ENCODE results near the gene CFAP206. TPM values are rescaled to one million over a fixed set of nuclear protein-coding genes. Genes with fewer than 3 reads are reported as not detected.

CFAP206 gene
- total and polyA plus RNA-seq, 2 donors (not counting 1 experiment from before 2014, with no cell fraction given) = not detected

DNA sequence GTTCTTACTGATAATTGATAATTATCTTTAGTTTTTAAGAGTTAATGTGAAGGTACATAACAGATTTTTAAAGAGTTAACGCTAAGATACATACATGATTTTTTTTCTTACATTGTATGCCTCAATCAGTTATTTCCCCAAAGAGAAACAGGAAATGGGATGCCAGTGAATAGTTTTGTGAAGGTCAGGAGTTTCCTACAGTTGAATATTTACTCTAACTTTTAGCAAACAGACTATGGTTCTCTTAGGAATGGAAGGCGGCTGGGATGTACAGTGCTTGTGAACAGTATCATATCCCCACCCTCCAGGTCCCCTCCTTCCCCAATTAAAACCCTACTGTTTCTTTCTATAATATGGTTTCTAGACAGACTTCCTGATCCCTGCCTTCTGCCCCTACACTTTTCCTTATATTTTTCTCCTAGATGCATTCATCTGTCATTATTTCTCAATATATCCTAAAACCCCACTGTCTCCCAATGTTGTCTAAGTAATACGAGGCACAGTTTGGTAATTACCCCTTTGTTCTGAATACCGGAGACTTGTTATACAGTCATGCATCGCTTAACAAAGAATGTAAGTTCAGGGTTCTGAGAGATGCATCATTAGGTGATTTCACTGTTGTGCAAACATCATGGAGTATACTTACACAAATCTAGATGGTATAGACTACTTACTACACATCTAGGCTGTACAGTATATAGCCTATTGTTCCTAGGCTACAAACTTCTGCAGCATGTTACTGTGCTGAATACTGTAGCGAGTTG, 94.2 kb downstream of the CFAP206 start:
- ChIA-PET CTCF (interaction anchor here (1.0 kb wide), 1 partner anchor 363 kb away, joined by 3 read pairs; no protein-coding TSS in a partner anchor), POLR2A (no interaction called here)
- no peaks in the 10 kb centered on the region for H3K27me3 Mint-ChIP-seq
- Histone ChIP-seq H4K20me1 (ENCODE audit: control insufficient read depth, insufficient read depth, low read length, poor library complexity, severe bottlenecking) (no peaks in the 10 kb centered on the region), H3K4me1 (ENCODE audit: control insufficient read depth in 2 of 2, insufficient read depth in 2 of 2, low read length in 2 of 2) (no peaks in the 10 kb centered on the region), H3K36me3 (replicated peaks in 1 of 2; ENCODE audit: control extremely low read depth in 1 of 2, control insufficient read depth in 1 of 2, extremely low read depth in 1 of 2, insufficient read depth in 2 of 2, low read length in 1 of 2) (peaks cover 14 to 33% of the 10 kb centered on the region in 2 experiments), H3K9ac (ENCODE audit: low read length) (no peak overlapping the region), H3K4me3 (ENCODE audit: control extremely low read depth in 1 of 5, extremely low read depth in 1 of 5, insufficient read depth in 1 of 5, low read depth in 2 of 5, low read length in 4 of 5) (no peak overlapping the region), H3K27ac (ENCODE audit: low read length in 2 of 2) (no peak overlapping the region), H2AFZ (ENCODE audit: insufficient read depth, low read depth, low read length, poor library complexity, severe bottlenecking) (no peak overlapping the region), H3K79me2 (ENCODE audit: control insufficient read depth, insufficient read depth, low read length) (no peaks in the 10 kb centered on the region), H3K9me3 (ENCODE audit: control extremely low read depth in 1 of 3, control insufficient read depth in 2 of 3, insufficient read depth in 1 of 3, low read length in 2 of 3) (no peaks in the 10 kb centered on the region), H3K4me2 (replicated peaks; ENCODE audit: low read depth, low read length, poor library complexity, severe bottlenecking) (no peak overlapping the region), H3K27me3 (replicated peaks in 1 of 4; ENCODE audit: control extremely low read depth in 1 of 4, control insufficient read depth in 3 of 4, insufficient read depth in 4 of 4, low read length in 3 of 4) (no peaks in the 10 kb centered on the region)
- intact Hi-C loops (cut with micrococcal nuclease) = no loop called here
- no CpG with 5 or more reads among the region's 6 CpGs for WGBS (ENCODE audit: insufficient coverage)
- ATAC-seq (ENCODE audit: low read depth) (no peak), DNase-seq (no peak)
- H3K9me3 Mint-ChIP-seq (ENCODE audit: insufficient read depth) = no peaks in the 10 kb centered on the region
- H3K27ac Mint-ChIP-seq = no peak overlapping the region
- no peak for TF ChIP-seq EZH2 (IDR thresholded peaks at IDR 0.05; ENCODE audit: borderline replicate concordance, insufficient read depth, low read depth, low read length, poor library complexity, severe bottlenecking)
- TF ChIP-seq, protein P1, sequence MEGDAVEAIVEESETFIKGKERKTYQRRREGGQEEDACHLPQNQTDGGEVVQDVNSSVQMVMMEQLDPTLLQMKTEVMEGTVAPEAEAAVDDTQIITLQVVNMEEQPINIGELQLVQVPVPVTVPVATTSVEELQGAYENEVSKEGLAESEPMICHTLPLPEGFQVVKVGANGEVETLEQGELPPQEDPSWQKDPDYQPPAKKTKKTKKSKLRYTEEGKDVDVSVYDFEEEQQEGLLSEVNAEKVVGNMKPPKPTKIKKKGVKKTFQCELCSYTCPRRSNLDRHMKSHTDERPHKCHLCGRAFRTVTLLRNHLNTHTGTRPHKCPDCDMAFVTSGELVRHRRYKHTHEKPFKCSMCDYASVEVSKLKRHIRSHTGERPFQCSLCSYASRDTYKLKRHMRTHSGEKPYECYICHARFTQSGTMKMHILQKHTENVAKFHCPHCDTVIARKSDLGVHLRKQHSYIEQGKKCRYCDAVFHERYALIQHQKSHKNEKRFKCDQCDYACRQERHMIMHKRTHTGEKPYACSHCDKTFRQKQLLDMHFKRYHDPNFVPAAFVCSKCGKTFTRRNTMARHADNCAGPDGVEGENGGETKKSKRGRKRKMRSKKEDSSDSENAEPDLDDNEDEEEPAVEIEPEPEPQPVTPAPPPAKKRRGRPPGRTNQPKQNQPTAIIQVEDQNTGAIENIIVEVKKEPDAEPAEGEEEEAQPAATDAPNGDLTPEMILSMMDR (IDR thresholded peaks at IDR 0.05) = no peak
- H3K4me1 Mint-ChIP-seq = no peaks in the 10 kb centered on the region
- H3K4me3 Mint-ChIP-seq = no peak overlapping the region

DNA sequence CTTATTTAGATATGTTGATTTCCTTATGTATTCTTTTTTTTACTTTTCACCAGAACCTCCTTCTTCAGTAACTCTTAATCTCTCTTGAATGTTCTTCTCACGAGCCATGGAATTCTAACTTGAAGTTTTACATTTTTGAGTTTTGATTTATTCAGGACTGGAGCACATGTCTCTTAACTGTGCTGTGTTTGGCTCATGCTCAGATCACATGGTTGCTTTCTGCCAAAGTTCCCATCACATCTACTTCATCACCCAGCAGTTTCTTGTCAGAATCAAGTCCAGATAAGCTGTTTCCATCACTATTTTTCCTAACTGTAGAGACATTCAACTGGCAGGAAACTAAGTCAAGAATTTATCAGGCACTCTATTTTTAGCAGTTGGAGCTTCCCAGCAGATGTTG, 96.7 kb downstream of the CFAP206 start:
- Histone ChIP-seq H3K79me2 (ENCODE audit: control insufficient read depth, insufficient read depth, low read length) (no peaks in the 10 kb centered on the region), H2AFZ (ENCODE audit: insufficient read depth, low read depth, low read length, poor library complexity, severe bottlenecking) (no peak overlapping the region), H3K36me3 (replicated peaks in 1 of 2; ENCODE audit: control extremely low read depth in 1 of 2, control insufficient read depth in 1 of 2, extremely low read depth in 1 of 2, insufficient read depth in 2 of 2, low read length in 1 of 2) (peaks cover 14 to 40% of the 10 kb centered on the region in 2 experiments), H3K4me1 (ENCODE audit: control insufficient read depth in 2 of 2, insufficient read depth in 2 of 2, low read length in 2 of 2) (no peaks in the 10 kb centered on the region), H3K27me3 (replicated peaks in 1 of 4; ENCODE audit: control extremely low read depth in 1 of 4, control insufficient read depth in 3 of 4, insufficient read depth in 4 of 4, low read length in 3 of 4) (no peaks in the 10 kb centered on the region), H3K9me3 (ENCODE audit: control extremely low read depth in 1 of 3, control insufficient read depth in 2 of 3, insufficient read depth in 1 of 3, low read length in 2 of 3) (no peaks in the 10 kb centered on the region), H3K27ac (ENCODE audit: low read length in 2 of 2) (no peak overlapping the region), H3K9ac (ENCODE audit: low read length) (no peak overlapping the region), H4K20me1 (ENCODE audit: control insufficient read depth, insufficient read depth, low read length, poor library complexity, severe bottlenecking) (no peaks in the 10 kb centered on the region), H3K4me3 (ENCODE audit: control extremely low read depth in 1 of 5, extremely low read depth in 1 of 5, insufficient read depth in 1 of 5, low read depth in 2 of 5, low read length in 4 of 5) (no peak overlapping the region), H3K4me2 (replicated peaks; ENCODE audit: low read depth, low read length, poor library complexity, severe bottlenecking) (no peak overlapping the region)
- ChIA-PET CTCF (interaction anchor here (1.1 to 1.9 kb wide), 2 partner anchors 111 to 365 kb away, joined by 3 to 4 read pairs; no protein-coding TSS in a partner anchor), POLR2A (no interaction called here)
- Mint-ChIP-seq H3K9me3 (ENCODE audit: insufficient read depth) (no peaks in the 10 kb centered on the region), H3K27me3 (no peaks in the 10 kb centered on the region), H3K4me3 (no peak overlapping the region), H3K4me1 (no peaks in the 10 kb centered on the region), H3K27ac (no peak overlapping the region)
- no CpG with 5 or more reads among the region's 1 CpG for WGBS (ENCODE audit: insufficient coverage)
- intact Hi-C loops (cut with micrococcal nuclease) = no loop called here
- TF ChIP-seq, protein P1 (IDR thresholded peaks at IDR 0.05) = no peak
- TF ChIP-seq EZH2 (IDR thresholded peaks at IDR 0.05; ENCODE audit: borderline replicate concordance, insufficient read depth, low read depth, low read length, poor library complexity, severe bottlenecking) = no peak
- no peak for ATAC-seq (ENCODE audit: low read depth)
- DNase-seq = no peak
